Esophagus muscularis mucosa (tissue), 3 donors: Measurements from ENCODE around the gene PARP2.

Source experiments
- POLR2A ChIP-seq: fragments of 450-650 bp; IDR thresholded peaks from one replicate; pipeline ENCODE4 v1.6.1; 2017; ENCODE audit warnings: antibody characterized with exemption, moderate library complexity, mild to moderate bottlenecking, low read depth
- TF ChIP-seq, protein P1 (sequence below), 3 experiments: fragments of 200-600 bp in 2 of 3; fragments of 450-650 bp in 1 of 3; sonication (generic) in 2 of 3; IDR thresholded peaks; one replicate each; pipeline ENCODE4 v1.5.1; 2017 to 2019; ENCODE audit warnings: antibody characterized with exemption in 3 of 3, mild to moderate bottlenecking in 2 of 3, moderate library complexity in 1 of 3

DNA sequence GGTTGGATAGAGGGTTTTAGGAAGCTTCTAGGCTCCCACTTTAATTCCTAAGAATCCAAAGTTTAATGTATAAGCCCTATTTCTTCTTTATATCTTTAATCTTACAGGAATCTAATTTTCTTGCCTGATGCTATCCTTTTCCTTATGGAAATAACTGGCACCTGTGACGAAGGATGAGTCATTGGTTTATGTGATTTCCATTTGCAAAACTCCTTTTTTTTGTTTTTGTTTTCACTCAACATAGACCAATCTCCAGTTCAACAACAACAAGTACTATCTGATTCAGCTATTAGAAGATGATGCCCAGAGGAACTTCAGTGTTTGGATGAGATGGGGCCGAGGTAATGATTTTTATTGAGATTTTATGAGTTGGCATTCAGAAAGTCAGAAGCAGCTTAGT is 6.8 kb downstream of the PARP2 start:
- no peak for TF ChIP-seq POLR2A
- TF ChIP-seq, protein P1, sequence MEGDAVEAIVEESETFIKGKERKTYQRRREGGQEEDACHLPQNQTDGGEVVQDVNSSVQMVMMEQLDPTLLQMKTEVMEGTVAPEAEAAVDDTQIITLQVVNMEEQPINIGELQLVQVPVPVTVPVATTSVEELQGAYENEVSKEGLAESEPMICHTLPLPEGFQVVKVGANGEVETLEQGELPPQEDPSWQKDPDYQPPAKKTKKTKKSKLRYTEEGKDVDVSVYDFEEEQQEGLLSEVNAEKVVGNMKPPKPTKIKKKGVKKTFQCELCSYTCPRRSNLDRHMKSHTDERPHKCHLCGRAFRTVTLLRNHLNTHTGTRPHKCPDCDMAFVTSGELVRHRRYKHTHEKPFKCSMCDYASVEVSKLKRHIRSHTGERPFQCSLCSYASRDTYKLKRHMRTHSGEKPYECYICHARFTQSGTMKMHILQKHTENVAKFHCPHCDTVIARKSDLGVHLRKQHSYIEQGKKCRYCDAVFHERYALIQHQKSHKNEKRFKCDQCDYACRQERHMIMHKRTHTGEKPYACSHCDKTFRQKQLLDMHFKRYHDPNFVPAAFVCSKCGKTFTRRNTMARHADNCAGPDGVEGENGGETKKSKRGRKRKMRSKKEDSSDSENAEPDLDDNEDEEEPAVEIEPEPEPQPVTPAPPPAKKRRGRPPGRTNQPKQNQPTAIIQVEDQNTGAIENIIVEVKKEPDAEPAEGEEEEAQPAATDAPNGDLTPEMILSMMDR (IDR thresholded peaks at IDR 0.05), result no peak
